Fibroblast of lung (primary cell): Measurements from ENCODE around the gene ITGB7. TPM values are rescaled to one million over a fixed set of nuclear protein-coding genes. Genes with fewer than 3 reads are reported as not detected.

Experiments
- DNase-seq, 2 donors: peaks; one replicate each; pipeline versions ENCODE4 v3.0.0 to v3.0.0-alpha.2; 2010; ENCODE audit warnings: low read depth in 2 of 2
- H2AFZ ChIP-seq: 2 replicates; pipeline ENCODE4 v1.5.1; 2012; ENCODE audit warnings: low read length, control low read depth, inconsistent platforms
- H3K27ac ChIP-seq: 2 replicates; pipeline ENCODE4 v1.5.1; 2011; ENCODE audit warnings: low read length, control low read depth; ENCODE audit not compliant: insufficient read depth
- H3K27me3 ChIP-seq: 2 replicates; pipeline ENCODE4 v1.5.1; 2011; ENCODE audit warnings: mild to moderate bottlenecking, low read length; ENCODE audit not compliant: control insufficient read depth, insufficient read depth
- H3K36me3 ChIP-seq: 2 replicates; pipeline ENCODE4 v1.5.1; 2011; ENCODE audit warnings: low read length; ENCODE audit not compliant: control insufficient read depth, insufficient read depth
- H3K4me1 ChIP-seq: 2 replicates; pipeline ENCODE4 v1.5.1; 2011; ENCODE audit warnings: low read length; ENCODE audit not compliant: control insufficient read depth, insufficient read depth; ENCODE audit errors: extremely low read depth
- H3K4me2 ChIP-seq: 2 replicates; pipeline ENCODE4 v1.5.1; 2011; ENCODE audit warnings: low read length, control low read depth; ENCODE audit not compliant: insufficient read depth; ENCODE audit errors: extremely low read depth
- H3K4me3 ChIP-seq, 4 experiments: fragments of 200-600 bp in 1 of 4; sonication (generic) in 1 of 4; replicated peaks in 1 of 4; 2 replicates each; pipeline ENCODE4 v1.5.1; 2011 to 2016; ENCODE audit warnings: low read length in 4 of 4, low read depth in 3 of 4, mild to moderate bottlenecking in 3 of 4, control low read depth in 2 of 4, inconsistent platforms in 1 of 4, mixed read lengths in 1 of 4; ENCODE audit not compliant: insufficient read depth in 1 of 4; ENCODE audit errors: control extremely low read depth in 1 of 4
- H3K79me2 ChIP-seq: 2 replicates; pipeline ENCODE4 v1.5.1; 2012; ENCODE audit warnings: mild to moderate bottlenecking, low read length, inconsistent platforms; ENCODE audit not compliant: control insufficient read depth, insufficient read depth
- H3K9ac ChIP-seq: 2 replicates; pipeline ENCODE4 v1.5.1; 2011; ENCODE audit warnings: mild to moderate bottlenecking, low read length, control low read depth; ENCODE audit not compliant: insufficient read depth
- H3K9me3 ChIP-seq: 2 replicates; pipeline ENCODE4 v1.5.1; 2012; ENCODE audit warnings: low read depth, low read length; ENCODE audit not compliant: control insufficient read depth, insufficient read depth
- H4K20me1 ChIP-seq: 2 replicates; pipeline ENCODE4 v1.5.1; 2011; ENCODE audit warnings: low read length; ENCODE audit not compliant: control insufficient read depth, insufficient read depth; ENCODE audit errors: extremely low read depth
- CTCF ChIP-seq, 2 donors: IDR thresholded peaks in 1 of 2; conservative IDR thresholded peaks in 1 of 2; 1 replicate in 1 of 2; 2 replicates in 1 of 2; pipeline ENCODE4 v1.5.1; 2011 to 2012; ENCODE audit warnings: low read length in 2 of 2, control low read depth in 1 of 2, inconsistent platforms in 1 of 2, low read depth in 1 of 2, mild to moderate bottlenecking in 1 of 2
- EZH2 ChIP-seq: IDR thresholded peaks from 2 replicates; pipeline ENCODE4 v1.5.1; 2012; ENCODE audit warnings: low read length, control low read depth, mild to moderate bottlenecking; ENCODE audit errors: missing control alignments
- polyA plus RNA-seq, 2 donors: library from polyadenylated mRNA; depleted of rRNA in 1 of 2; stranded (reverse) in 1 of 2; unstranded in 1 of 2; fragments of >200 nt; gene quantifications; 2 replicates each; pipeline ENCODE4 v1.2.1, GENCODE V29; 2011 to 2012; ENCODE audit warnings: missing spikeins in 1 of 2
- total RNA-seq: library from RNA; depleted of rRNA; stranded (reverse); fragments of >200 nt; gene quantifications from 2 replicates; pipeline ENCODE4 v1.2.1, GENCODE V29; 2014

Gene ITGB7
- total and polyA plus RNA-seq, 2 donors (not counting 1 experiment from before 2014, with no cell fraction given): 0.20 to 0.50 TPM

- Histone ChIP-seq H3K27me3 (no peaks in the 10 kb centered on the region), H3K4me3 (no peak overlapping the region), H3K9me3 (no peaks in the 10 kb centered on the region), H3K27ac (no peak overlapping the region), H2AFZ (no peak overlapping the region), H3K4me2 (no peak overlapping the region), H3K79me2 (no peaks in the 10 kb centered on the region), H3K36me3 (peaks cover 3% of the 10 kb centered on the region), H3K4me1 (peaks cover 30% of the 10 kb centered on the region), H4K20me1 (no peaks in the 10 kb centered on the region), H3K9ac (no peak overlapping the region)
- peak in 1 of 2 donors; percentile 45 for DNase-seq
- TF ChIP-seq EZH2 (no peak), CTCF (conservative IDR thresholded peaks at IDR 0.05 in 1 of 2, IDR thresholded peaks at IDR 0.05 in 1 of 2; ENCODE audit: low read depth in 1 of 2, low read length in 2 of 2) (no peak)
These were observed 18.0 kb upstream of the ITGB7 start for GRCh38 chr12:53224897-53225634.

- H3K27ac ChIP-seq: no peak overlapping the region
- peaks cover 30% of the 10 kb centered on the region for H3K4me1 ChIP-seq
- DNase-seq: no peak
- no peak overlapping the region for H2AFZ ChIP-seq
- H3K9ac ChIP-seq: no peak overlapping the region
- H3K4me2 ChIP-seq: no peak overlapping the region
- TF ChIP-seq EZH2 (no peak), CTCF (conservative IDR thresholded peaks at IDR 0.05 in 1 of 2, IDR thresholded peaks at IDR 0.05 in 1 of 2; ENCODE audit: low read depth in 1 of 2, low read length in 2 of 2) (peak in 1 of 2 donors; percentile 32)
- H3K36me3 ChIP-seq: peaks cover 3% of the 10 kb centered on the region
- no peaks in the 10 kb centered on the region for H3K9me3 ChIP-seq
- H3K79me2 ChIP-seq: peaks cover 5% of the 10 kb centered on the region
- H3K27me3 ChIP-seq: no peaks in the 10 kb centered on the region
- no peaks in the 10 kb centered on the region for H4K20me1 ChIP-seq
- H3K4me3 ChIP-seq: no peak overlapping the region
These were observed 17.2 kb upstream of the ITGB7 start for GRCh38 chr12:53224061-53224896.

GRCh38 chr12:53223389-53224060 is 16.5 kb upstream of the ITGB7 start:
- peak overlapping the region; percentile 28 for H3K27ac ChIP-seq
- H3K9me3 ChIP-seq: no peaks in the 10 kb centered on the region
- no peak for TF ChIP-seq EZH2
- TF ChIP-seq CTCF (conservative IDR thresholded peaks at IDR 0.05 in 1 of 2, IDR thresholded peaks at IDR 0.05 in 1 of 2; ENCODE audit: low read depth in 1 of 2, low read length in 2 of 2): no peak
- DNase-seq: peak; percentile 64 to 66
- no peak overlapping the region for H2AFZ ChIP-seq
- no peak overlapping the region for H3K9ac ChIP-seq
- H4K20me1 ChIP-seq: no peaks in the 10 kb centered on the region
- H3K27me3 ChIP-seq: no peaks in the 10 kb centered on the region
- H3K36me3 ChIP-seq: peaks cover 3% of the 10 kb centered on the region
- peaks cover 10% of the 10 kb centered on the region for H3K79me2 ChIP-seq
- peaks cover 30% of the 10 kb centered on the region for H3K4me1 ChIP-seq
- H3K4me2 ChIP-seq: peak overlapping the region; percentile 59
- H3K4me3 ChIP-seq: no peak overlapping the region
